GM13977 (cell line): ENCODE data around the gene ENPP3.

Source experiments
- DNase-seq: peaks from one replicate; pipeline ENCODE4 v3.0.0; 2012; ENCODE audit warnings: low spot score
- in situ Hi-C: fragments of 300-500 bp; cut with MboI; formaldehyde crosslinking; loops from one replicate; pipeline ENCODE4 v1.12.0; 2022; ENCODE audit warnings: low sequenced_read_pairs, low pct_unique_long_range_greater_than_20kb, mixed read lengths, inconsistent platforms; ENCODE audit not compliant: unreplicated experiment
- TF ChIP-seq, protein P1 (sequence below): IDR thresholded peaks from 2 replicates; pipeline ENCODE4 v1.5.1; 2012; ENCODE audit warnings: mild to moderate bottlenecking, control low read depth; ENCODE audit not compliant: insufficient read depth; ENCODE audit errors: extremely low read depth, missing control alignments

ENPP3 gene

GRCh38 chr6:131678442-131678841 lies 41.3 kb downstream of the ENPP3 start:
- no peak for DNase-seq
- in situ Hi-C loops, result no loop called here
- TF ChIP-seq, protein P1, sequence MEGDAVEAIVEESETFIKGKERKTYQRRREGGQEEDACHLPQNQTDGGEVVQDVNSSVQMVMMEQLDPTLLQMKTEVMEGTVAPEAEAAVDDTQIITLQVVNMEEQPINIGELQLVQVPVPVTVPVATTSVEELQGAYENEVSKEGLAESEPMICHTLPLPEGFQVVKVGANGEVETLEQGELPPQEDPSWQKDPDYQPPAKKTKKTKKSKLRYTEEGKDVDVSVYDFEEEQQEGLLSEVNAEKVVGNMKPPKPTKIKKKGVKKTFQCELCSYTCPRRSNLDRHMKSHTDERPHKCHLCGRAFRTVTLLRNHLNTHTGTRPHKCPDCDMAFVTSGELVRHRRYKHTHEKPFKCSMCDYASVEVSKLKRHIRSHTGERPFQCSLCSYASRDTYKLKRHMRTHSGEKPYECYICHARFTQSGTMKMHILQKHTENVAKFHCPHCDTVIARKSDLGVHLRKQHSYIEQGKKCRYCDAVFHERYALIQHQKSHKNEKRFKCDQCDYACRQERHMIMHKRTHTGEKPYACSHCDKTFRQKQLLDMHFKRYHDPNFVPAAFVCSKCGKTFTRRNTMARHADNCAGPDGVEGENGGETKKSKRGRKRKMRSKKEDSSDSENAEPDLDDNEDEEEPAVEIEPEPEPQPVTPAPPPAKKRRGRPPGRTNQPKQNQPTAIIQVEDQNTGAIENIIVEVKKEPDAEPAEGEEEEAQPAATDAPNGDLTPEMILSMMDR, result no peak

- TF ChIP-seq, protein P1, result no peak
- no peak for DNase-seq
- in situ Hi-C loops, result no loop called here
Observed at GRCh38 chr6:131680868-131681267, 43.8 kb downstream of the ENPP3 start.

GRCh38 chr6:131681585-131681984 lies 44.5 kb downstream of the ENPP3 start:
- in situ Hi-C loops, result no loop called here
- TF ChIP-seq, protein P1, result no peak

DNA sequence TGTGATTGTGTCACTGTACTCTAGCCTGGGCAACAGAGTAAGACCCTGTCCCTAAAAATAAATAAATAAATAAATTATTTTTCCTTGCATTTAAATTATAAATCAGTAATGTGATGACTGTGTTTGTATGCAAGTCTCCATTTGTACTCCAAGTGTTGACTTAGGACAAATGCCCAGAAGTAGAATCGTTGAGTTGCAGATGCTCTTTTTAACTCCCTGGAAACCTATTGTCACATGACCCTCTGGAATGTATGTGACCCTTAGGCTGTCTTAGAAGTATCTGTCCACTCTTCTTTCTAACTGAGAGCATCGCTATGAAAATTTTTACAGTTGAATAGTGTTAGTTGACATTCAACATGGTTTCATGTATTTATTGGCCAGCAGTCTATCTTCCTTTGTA lies 45.3 kb downstream of the ENPP3 start:
- TF ChIP-seq, protein P1, result no peak
- in situ Hi-C loops, result no loop called here
- DNase-seq, result no peak

More at GRCh38 chr6:131681585-131681984, 44.5 kb downstream of the ENPP3 start:
- no peak for DNase-seq

- peak; percentile 16 for DNase-seq
- in situ Hi-C loops, result no loop called here
- TF ChIP-seq, protein P1, result no peak
Observed at GRCh38 chr6:131683479-131683878, 46.4 kb downstream of the ENPP3 start.

- TF ChIP-seq, protein P1, result no peak
- DNase-seq, result peak; percentile 29
- in situ Hi-C loops, result no loop called here
Observed at GRCh38 chr6:131685266-131685780, 48.2 kb downstream of the ENPP3 start.

DNA sequence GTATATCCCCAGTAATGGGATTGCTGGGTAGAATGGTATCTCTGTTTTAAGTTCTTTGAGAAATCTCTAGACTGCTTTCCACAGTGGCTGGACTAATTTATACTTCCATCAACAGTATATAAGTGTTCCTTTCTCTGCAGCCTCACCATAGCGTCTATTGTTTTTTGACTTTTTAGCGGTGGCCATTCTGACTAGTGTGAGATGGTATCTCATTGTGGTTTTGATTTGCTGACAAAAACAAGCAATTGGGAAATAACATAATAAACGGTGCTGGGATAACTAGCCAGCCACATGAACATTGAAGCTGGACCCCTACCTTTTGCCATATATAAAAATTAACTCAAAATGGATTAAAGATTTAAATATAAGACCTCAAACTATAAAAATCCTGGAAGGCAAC lies 49.9 kb downstream of the ENPP3 start:
- no peak for DNase-seq
- TF ChIP-seq, protein P1, result no peak
- in situ Hi-C loops, result no loop called here
